Esophagus squamous epithelium (tissue), 4 donors: ENCODE results near the gene SMAD1.

ENCODE experiments used
- CTCF ChIP-seq, 6 experiments: fragments of 450-650 bp in 4 of 6; fragments of 200-600 bp in 2 of 6; sonication (generic) in 2 of 6; IDR thresholded peaks; one replicate each; pipeline ENCODE4 v1.5.1; 2016 to 2019; ENCODE audit warnings: antibody characterized with exemption in 6 of 6, mild to moderate bottlenecking in 4 of 6, moderate library complexity in 4 of 6
- POLR2A ChIP-seq, 4 donors: fragments of 450-650 bp; IDR thresholded peaks; one replicate each; pipeline ENCODE4 v1.6.1; 2017; ENCODE audit warnings: antibody characterized with exemption in 4 of 4, mild to moderate bottlenecking in 4 of 4, moderate library complexity in 3 of 4

- TF ChIP-seq CTCF (IDR thresholded peaks at IDR 0.05) (no peak), POLR2A (IDR thresholded peaks at IDR 0.05) (no peak)
Measured at GRCh38 chr4:145440292-145441007, 41.2 kb upstream of the SMAD1 start.
